HEK293 (cell line): ENCODE results near the gene VSIG10L.

Experiments
- ZNF18 ChIP-seq: fragments of 450-650 bp; formaldehyde crosslinking; IDR thresholded peaks from 2 replicates; pipeline ENCODE4 v1.5.1; 2016; ENCODE audit warnings: missing biosample characterization, missing genetic modification characterization
- ZNF561 ChIP-seq: fragments of 450-650 bp; IDR thresholded peaks from 2 replicates; pipeline ENCODE4 v1.5.1; 2018; ENCODE audit warnings: missing biosample characterization, missing genetic modification characterization, borderline replicate concordance
- ZNF785 ChIP-seq: fragments of 450-650 bp; formaldehyde crosslinking; IDR thresholded peaks from 2 replicates; pipeline ENCODE4 v1.5.1; 2016; ENCODE audit warnings: missing biosample characterization, missing genetic modification characterization
- ZSCAN16 ChIP-seq: fragments of 450-650 bp; formaldehyde crosslinking; IDR thresholded peaks from 2 replicates; pipeline ENCODE4 v1.5.1; 2016; ENCODE audit warnings: missing biosample characterization, missing genetic modification characterization
- TF ChIP-seq, protein P1 (sequence below): fragments of 450-650 bp; formaldehyde crosslinking; IDR thresholded peaks from 2 replicates; pipeline ENCODE4 v1.5.1; 2016; ENCODE audit warnings: missing biosample characterization, missing genetic modification characterization, borderline replicate concordance

- no peak for TF ChIP-seq ZSCAN16 (tag by site-specific recombination)
- TF ChIP-seq ZNF561 (tag by site-specific recombination): no peak
- TF ChIP-seq ZNF785 (tag by site-specific recombination): no peak
- TF ChIP-seq, protein P1, sequence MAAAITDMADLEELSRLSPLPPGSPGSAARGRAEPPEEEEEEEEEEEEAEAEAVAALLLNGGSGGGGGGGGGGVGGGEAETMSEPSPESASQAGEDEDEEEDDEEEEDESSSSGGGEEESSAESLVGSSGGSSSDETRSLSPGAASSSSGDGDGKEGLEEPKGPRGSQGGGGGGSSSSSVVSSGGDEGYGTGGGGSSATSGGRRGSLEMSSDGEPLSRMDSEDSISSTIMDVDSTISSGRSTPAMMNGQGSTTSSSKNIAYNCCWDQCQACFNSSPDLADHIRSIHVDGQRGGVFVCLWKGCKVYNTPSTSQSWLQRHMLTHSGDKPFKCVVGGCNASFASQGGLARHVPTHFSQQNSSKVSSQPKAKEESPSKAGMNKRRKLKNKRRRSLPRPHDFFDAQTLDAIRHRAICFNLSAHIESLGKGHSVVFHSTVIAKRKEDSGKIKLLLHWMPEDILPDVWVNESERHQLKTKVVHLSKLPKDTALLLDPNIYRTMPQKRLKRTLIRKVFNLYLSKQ (tag by site-specific recombination): no peak
- TF ChIP-seq ZNF18 (tag by site-specific recombination): no peak
These were observed 14.3 kb upstream of the VSIG10L start for GRCh38 chr19:51356159-51356801.
